Hematopoietic multipotent progenitor cell treated with erythropoietin and hydrocortisone succinate and interleukin-3 and kit ligand, for 4 days (in vitro differentiated cells): ENCODE data around the gene ANTXRL.
"Not testable (repeated sequence)": the region's sequence is repeated elsewhere in the genome, so short reads cannot be mapped to it uniquely, and the experiment has no call there.

Experiments used
- DNase-seq: peaks from one replicate; pipeline ENCODE4 v3.0.0-alpha.2; 2015

Gene ANTXRL

GRCh38 chr10:46255210-46255609, 31.6 kb upstream of the ANTXRL start:
- DNase-seq: not testable (repeated sequence)

- DNase-seq: peak; percentile 76
Observed at GRCh38 chr10:46255801-46256747, 30.7 kb upstream of the ANTXRL start.

- no peak for DNase-seq
Observed at GRCh38 chr10:46257099-46257498, 29.7 kb upstream of the ANTXRL start.

DNA sequence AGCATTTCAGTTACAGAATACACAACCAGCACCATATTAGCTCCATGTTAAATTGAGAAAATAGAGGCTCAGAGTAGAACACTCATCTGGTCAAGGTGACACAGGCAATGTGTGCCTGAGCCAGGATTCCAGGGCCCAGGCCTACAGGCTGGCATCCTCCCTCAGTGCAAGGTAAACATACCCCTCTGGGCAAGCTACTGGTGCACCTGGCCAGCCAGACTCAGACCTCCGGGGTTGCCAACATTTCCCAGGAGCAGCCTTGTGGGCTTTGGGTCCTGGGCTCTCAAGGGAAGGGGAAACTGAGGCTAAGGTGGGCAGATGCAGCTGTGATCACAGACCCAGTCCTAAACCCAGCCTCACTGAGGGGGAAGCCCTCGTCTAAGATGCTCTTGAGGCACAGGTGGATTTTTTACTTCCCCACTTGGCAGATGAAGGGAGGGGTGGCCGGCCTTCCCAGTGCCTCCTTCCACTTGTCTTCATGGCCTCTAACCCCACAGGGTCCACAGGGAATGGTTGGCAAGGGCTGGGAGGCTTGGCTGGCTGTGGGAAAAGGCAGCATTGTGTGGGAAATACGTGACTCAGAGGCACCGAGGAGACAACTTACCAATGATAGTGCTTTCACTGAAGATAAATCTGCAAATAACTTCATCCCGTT, 23.8 kb upstream of the ANTXRL start:
- not testable (repeated sequence) for DNase-seq

DNA sequence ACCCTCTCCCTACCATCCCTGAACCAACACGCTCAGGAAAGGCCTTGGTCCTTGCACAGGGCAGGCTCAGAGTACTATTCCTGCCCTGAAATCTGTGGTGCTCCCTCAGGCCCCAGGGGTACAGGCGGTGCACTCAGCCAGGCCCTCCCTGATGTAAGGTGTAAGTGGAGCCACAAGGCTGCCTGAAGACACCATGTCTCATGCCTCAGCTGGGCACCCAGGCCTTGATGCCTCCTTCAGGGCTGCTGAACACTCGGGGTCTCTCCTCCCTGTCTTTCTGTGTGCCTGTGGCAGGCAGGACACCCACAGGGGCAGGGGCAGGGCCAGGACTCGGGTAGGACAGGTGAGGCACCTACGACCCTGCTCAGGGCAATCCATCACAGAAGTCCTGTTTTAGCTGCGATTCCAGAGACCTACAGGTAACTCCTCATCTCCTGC, 22.9 kb upstream of the ANTXRL start:
- no peak for DNase-seq

DNA sequence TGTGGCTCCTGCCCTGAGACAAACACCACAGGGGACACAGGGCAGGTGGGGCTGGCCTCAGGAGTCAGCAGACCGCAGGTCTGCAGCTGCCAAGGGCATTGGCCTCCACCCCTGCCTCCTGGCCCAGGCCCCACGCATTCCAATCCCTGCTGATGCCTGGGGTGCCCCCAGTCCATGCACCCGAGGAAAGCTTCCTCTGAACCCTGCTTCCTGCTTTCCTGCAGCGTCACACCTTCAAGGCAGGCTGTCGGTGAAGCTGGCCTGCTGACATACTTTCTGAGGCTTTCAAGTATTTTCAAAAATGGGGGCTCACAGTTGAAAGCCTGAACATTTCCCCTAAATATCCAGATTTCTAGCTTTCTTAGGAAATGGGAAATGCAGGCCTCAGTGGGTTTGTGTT, 22.5 kb upstream of the ANTXRL start:
- DNase-seq: no peak

DNA sequence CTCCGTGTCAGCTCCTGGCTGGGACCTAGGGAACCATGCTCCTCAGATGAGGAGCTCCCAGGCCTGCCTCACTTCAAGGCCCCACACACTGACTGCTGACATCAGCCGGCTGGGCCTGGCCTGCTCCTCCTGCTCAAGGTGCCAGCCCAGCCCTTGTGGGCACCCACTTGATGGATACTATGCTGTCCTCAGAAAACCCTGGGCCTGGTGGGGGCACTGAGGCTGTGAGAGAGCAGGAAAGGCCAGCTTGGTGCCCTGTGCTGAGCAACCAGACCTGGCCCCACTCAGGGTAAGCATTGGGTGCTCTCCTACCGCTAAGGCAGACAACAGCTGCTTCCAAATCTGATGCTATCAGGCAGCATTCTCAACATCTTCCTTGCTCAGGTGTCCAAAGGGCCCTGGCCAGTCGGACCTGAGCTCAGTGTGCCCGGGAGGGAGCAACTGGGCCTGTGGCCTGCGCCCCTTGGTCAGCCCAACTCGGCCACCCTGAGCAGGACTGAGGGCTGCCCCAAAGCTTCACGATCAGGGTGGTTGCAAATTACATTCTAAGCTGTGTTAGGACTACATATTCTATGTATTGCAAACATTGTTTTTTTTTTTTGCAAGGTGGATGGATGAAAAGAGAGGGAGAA, 21.9 kb upstream of the ANTXRL start:
- no peak for DNase-seq

DNA sequence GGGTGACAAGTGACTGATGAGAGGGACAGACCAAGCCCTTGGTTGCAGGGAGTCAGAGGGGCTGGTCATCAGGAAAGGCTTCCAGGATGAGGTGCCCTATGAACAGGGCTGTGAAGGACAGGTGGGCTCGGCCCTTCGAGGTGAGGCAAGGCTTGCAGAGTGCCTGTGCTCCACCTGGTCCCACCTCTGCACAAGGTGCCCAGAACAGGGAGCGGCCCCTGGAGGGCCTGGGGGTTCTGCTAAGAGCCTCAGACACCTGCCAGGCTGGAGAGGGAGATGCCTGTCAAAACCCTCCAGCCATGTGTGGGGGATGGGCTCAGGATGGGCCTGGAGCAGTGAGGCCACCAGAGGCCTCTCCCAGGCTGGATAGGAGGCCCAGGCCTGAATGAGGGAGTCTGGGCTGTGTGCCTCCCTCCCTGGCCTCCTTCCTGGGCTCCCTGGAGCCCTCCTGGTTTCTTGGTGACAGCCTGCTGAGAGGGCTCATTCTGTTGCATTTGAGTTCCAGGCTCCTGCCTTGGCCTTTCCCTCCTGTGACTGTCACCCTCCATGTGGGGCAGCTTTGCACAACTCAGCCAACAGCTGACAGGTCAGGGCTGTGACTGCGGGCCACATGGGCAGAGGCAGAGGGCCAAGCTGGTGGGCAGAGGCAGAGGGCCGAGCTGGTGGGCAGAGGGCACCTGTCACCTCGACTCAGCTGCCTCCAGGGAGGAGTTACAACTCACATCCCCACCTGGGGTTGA, 21.1 kb upstream of the ANTXRL start:
- DNase-seq: not testable (repeated sequence)

GRCh38 chr10:46266306-46266985, 20.4 kb upstream of the ANTXRL start:
- DNase-seq: no peak

DNA sequence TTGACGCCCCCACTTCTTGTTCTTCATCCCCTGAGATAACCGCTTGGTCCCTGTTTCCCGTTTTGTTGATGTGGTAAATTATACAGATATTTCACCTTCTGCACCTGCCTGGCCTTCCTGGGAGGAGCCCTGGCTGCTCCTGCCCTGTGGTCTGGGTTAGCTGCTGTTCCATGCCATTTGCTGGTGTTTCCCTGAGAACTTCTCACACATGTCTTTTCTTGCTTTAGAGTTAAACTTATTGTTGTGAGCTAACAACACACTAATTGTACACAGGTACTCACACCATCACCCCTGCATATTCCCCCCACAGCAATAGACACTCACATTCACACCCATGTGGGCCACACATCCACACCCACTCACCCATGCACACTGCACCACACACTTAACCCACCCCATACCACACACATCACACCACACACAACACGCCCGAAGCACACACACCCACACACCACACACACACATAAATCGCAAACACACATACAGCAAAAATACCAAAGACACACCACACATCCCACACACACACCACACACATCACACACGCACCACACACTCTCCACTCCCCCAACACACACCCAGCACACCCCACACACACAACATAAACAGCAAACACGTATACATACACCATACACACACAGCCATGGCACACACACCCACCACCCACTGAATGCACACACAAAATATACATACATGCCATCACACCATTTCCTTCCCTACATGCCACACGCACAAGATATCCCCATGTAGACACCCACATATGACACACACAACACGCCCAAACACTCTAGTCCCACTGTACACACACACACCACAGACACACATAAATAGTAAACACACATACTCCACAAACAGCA, 19.4 kb upstream of the ANTXRL start:
- DNase-seq: no peak

GRCh38 chr10:46268076-46268881, 18.5 kb upstream of the ANTXRL start:
- no peak for DNase-seq

DNA sequence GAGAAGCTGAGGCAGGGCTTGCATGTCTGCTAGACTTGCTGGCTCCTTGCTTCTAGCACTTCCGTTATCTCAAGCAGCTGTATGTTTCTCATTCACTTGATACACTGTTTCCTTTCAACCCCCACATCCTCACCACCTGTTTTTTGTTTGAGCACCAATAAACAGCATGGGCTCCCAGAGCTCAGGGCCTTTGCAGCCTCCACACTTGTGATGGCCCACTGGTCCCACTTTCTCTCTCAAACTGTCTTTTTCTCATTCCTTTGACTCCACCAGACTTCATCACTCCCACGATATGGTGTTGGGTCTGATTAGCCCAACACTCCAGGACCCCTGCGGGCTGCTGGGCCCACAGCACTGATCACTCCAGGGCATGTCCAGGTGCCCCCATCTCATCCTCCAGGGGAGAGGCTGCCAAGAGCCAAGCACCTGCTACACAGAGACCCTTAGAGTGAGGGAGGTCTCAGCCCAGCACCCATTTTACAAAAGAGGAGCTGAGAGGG, 17.2 kb upstream of the ANTXRL start:
- peak; percentile 31 for DNase-seq

GRCh38 chr10:46270086-46270811, 16.5 kb upstream of the ANTXRL start:
- DNase-seq: no peak

DNA sequence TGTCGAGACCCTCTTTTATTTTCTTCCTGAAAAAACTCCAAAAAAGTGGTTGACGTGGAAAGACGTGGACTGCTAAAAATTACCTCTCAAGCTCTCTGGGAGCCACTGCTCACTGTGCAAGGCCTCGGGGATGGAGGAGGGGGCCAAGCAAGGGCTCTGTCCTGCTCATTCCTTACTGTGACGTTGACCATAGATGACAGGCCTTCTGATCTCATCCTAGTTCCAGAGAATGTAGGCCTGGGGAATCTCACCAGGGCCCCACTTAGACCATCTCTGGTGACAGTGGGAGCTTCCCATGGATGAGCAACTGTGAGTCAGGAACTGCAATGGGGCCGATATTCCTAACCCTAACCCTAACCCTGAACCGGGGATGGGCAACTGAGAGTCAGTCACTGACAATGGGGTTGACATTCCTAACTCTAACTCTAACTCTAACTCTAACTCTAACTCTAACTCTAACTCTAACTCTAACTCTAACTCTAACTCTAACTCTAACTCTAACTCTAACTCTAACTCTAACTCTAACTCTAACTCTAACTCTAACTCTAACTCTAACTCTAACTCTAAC, 15.8 kb upstream of the ANTXRL start:
- not testable (repeated sequence) for DNase-seq

DNA sequence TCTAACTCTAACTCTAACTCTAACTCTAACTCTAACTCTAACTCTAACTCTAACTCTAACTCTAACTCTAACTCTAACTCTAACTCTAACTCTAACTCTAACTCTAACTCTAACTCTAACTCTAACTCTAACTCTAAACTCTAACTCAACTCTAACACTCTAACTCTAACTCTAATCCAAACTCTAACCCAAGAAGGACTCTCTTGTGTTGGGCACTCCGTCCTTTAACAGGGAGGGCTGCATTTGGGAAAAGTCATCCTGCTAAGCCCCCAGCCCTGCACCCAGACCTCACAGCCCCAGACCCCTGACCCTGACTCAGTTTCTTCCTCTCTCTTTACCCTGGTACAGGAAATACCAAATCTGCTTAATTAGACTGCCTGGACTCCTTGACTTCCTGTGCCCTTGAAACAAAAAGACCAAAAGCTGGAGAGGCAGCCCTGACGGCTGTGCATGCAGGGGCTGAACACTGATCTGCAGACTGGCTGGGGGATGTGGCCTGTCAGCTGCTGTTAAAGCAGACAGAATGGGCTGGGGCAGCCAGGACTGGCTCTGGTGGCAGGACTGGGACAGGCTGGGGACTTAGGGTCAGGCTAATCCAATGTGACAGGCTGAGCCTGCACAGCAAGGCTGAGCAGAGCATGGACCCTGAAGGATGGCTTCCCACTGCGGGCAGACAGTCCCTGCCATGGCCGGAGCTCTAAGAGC, 14.8 kb upstream of the ANTXRL start:
- not testable (repeated sequence) for DNase-seq

- no peak for DNase-seq
Observed at GRCh38 chr10:46272863-46273415, 13.9 kb upstream of the ANTXRL start.

DNA sequence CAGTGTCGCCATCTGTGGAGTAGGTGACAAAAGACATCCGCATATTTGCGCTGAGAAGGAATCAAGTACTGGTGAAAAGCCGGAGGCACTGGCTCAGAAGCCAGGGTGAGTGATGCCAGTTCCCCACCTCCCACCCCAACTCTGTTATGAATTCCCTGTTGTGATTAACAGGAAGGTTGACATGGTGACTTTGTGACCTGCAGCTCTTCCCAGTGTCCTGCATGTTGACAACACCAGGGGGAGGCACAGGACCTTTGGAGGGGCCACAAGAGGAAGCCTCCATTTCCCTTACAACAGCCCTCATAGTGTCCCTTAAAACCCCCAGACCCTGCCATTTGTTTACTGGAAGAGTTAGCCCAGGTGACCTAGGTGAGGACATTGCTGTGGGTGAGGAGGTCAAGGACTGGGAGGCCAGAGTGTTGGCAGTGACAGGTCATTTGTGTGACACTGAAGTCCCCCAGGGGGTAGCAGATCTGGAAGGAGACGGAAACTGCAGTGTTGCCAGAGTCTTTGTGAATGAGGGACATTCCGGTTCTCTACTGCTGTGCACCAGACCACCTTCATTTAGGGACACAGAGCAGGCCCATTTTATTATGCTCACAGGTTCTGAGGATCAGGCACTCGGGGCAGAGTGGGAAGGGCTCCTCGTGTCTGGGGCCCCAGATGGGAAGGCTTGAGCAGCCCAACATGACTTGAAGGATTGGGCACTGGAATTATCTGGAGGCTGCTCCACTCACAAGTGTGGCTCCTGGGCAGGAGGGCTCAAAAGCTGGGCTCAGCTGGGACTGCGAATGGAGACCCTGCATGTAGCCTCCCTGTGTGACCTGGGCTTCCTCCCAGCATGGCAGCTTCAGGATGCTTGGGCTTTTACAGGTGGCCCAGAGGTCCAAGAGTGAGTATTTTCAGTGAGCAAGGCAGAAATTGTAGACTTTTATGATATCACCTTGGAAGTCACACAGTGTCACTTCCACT, 13.0 kb upstream of the ANTXRL start:
- DNase-seq: peak; percentile 41
